Activated CD4-positive, alpha-beta T cell treated with anti-CD3 and anti-CD28 coated beads for 48 hours (primary cell): ENCODE measurements around the gene LDLRAD4.
A peak's percentile ranks its signal among the peaks of the same experiment; 100 is the strongest.
"Not testable (repeated sequence)": the region's sequence is repeated elsewhere in the genome, so short reads cannot be mapped to it uniquely, and the experiment has no call there.

Source experiments
- DNase-seq: peaks from one replicate; pipeline ENCODE4 v3.0.0-alpha.2; 2020

Gene LDLRAD4

GRCh38 chr18:13658436-13659204 lies 440.1 kb downstream of the LDLRAD4 start:
- no peak for DNase-seq

- no peak for DNase-seq
Observed at GRCh38 chr18:13660510-13660909, 441.9 kb downstream of the LDLRAD4 start.

DNA sequence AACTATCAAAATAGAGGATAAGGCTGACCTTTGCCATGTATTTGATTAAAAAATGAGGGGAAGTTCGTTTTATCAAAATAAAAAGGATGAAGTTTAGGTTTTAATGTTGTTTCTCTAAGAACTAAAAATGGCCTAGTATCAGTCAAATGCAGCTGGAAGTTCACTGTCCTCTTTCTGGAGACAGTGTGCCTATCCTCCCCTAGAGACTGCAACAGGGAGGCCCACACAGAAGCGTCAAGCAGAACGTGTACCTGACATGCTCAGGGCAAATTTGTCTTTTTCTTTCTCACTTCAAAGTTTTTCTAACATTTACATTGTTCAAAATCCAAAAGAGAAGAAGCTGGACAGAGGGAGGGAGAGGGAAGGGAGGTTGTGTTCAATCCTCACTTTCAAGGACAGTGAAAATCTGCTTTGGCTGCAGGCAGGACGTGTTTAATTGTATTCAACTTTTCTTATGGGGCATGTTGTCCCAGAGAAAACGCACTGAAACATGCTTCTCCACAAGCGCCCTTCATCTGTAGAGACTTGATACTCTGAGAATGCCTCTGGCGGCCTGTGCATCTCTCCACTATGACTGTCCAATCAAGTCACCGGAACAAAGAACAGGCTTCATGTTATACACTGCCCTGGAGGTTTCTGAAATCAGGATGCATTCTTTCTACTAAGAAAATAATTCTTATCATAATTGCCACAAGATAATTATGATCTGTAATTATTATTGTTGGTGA lies 442.7 kb downstream of the LDLRAD4 start:
- no peak for DNase-seq

GRCh38 chr18:13661779-13662256 lies 443.3 kb downstream of the LDLRAD4 start:
- DNase-seq: no peak

- DNase-seq: no peak
Observed at GRCh38 chr18:13672657-13673056, 454.1 kb downstream of the LDLRAD4 start.

- no peak for DNase-seq
Observed at GRCh38 chr18:13676471-13676870, 457.9 kb downstream of the LDLRAD4 start.

DNA sequence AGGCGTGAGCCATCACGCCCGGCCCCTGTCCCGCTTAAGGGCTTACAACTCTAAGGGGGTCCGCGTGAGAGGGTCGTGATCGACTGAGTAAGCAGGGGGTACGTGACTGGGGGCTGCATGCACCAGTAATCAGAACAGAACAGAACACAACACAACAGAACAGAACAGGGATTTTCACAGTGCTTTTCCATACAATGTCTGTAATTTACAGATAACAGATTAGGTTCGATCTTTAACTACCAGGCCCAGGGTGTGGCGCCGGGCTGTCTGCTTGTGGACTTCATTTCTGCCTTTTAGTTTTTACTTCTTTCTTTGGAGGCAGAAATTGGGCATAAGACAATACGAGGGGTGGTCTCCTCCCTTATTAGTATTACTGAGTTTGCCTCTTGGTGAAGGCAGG lies 458.8 kb downstream of the LDLRAD4 start:
- not testable (repeated sequence) for DNase-seq

DNA sequence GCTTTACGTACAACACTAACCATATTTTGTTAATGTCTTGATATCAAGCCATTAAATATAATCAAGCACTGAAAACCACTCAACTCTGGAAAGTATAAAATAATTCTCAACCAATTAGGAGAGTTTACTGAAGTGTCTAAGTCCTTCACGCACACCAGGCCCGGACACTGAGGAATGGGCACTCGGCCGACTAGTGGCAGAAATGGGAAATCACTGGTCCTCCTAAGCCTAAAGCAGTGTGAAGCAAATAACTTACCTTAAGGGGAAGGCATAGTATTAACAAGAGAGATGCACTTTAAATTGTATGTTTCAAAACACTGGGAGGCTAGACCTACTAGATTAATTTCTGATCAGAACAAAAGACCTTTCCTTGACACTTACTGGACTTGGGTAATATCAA lies 462.1 kb downstream of the LDLRAD4 start:
- DNase-seq: peak; percentile 27

DNA sequence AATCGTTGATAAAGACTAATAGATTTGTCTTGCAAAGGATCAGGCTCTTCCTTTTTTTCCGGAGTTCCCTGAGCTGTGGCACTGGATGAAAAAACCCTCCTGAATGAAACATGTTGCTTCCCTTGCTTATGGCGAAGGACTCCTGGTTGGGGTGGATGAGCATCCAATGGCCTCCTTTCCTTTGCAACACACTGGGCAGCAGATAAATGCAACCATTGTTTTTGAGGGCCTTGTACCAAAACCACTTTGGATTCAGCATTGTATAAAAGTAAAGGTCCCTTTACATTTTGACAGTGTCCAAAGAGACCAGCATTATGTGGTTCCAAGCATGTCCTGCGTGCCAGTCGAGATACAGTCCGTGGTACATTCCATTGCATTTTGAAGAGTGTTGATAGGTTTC lies 463.1 kb downstream of the LDLRAD4 start:
- no peak for DNase-seq

DNA sequence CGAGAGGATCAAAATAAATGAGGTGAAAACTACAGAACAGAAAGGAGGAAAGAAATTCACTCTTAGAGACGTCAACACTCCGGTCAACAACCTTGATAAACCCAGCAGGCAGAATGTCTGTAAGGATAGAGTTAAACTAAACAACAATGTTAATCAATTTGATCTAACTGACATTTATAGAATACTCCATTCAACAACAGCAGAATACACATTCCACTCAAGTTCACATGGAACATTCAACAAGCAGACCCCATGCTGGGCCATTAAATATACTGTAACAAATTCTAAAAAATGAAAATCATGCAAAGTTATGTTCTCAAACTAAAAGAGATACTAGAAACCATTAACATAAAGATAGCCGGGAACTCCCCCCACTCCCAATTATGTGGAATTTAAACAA lies 466.0 kb downstream of the LDLRAD4 start:
- no peak for DNase-seq

DNA sequence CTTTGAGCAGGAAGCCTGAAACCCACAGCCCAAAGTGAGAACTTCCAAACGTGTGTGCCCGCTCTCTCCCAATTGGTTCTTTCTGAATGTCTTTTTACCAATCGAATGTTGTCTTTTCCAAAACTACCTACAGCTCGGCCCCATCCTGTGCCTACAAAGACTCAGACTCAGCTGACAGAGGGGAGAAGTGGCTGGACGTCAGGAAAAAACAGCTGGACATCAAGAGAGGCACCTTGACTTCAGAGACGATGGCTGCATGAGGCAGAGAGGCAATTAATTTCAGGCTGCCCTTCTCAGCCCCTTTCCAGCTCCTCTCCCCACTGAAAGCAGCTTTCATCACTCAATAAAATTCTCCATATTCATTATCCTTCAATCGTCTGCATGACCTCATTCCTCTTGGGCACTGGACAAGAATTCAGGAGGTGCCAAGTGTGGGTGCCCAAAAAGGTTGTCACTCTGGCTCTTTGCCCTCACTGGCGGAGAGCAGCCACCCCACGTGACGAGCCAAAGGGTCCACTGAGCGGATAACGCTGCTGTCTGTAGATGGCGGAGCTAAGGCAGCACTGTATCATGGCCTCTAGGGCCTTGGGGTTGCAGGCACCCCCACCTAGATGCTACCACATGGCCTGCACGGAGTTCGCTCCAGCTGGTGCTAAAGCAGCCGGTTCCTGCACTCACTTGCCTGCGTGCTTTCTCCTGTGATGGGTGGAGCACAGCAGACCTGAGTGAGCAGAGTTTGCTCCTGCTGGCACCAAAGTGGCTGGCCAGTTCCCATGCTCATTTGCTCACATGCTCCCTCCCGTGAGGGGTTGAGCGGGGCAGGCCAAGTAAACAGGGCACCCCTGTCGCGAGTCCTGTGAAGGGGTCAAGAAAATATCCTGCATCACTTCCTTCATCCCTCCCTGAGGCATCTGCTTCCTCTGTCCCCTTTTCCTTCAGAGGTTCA lies 469.9 kb downstream of the LDLRAD4 start:
- no peak for DNase-seq

DNA sequence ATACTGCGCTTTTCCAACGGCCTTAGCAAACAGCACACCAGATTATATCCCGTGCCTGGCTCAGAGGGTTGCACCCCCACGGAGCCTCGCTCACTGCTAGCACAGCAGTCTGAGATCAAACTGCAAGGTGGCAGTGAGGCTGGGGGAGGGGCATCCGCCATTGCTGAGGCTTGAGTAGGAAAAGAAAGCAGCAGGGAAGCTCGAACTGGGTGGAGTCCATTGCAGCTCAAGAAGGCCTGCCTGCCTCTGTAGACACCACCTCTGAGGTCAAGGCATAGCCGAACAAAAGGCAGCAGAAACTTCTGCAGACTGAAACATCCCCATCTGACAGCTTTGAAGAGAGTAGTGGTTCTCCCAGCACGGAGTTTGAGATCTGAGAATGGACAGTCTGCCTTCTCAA lies 471.5 kb downstream of the LDLRAD4 start:
- not testable (repeated sequence) for DNase-seq

- not testable (repeated sequence) for DNase-seq
Observed at GRCh38 chr18:13695337-13695736, 476.8 kb downstream of the LDLRAD4 start.

DNA sequence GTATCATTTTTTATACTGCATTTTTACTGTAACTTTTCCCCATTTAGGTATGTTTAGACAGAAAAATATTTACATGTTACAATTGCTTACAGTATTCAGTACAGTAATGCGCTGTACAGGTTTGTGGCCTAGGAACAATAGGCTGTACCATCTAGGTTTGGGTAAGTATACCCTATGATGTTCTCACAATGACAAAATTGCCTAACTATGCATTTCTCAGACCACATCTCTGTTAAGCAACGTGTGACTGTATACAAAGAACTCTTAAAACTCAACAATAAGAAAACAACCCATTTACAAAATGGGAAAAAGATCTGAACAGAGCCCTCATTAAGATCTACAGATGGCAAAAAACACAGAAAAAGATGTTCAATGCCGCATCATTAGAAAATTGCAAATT lies 478.4 kb downstream of the LDLRAD4 start:
- no peak for DNase-seq

GRCh38 chr18:13700153-13700552 lies 481.6 kb downstream of the LDLRAD4 start:
- no peak for DNase-seq
